HFFc6 (cell line): ENCODE measurements around the gene PIGT. TPM values are rescaled to one million over a fixed set of nuclear protein-coding genes. Genes with fewer than 3 reads are reported as not detected.
A peak's percentile ranks its signal among the peaks of the same experiment; 100 is the strongest.

Experiments used
- DNase-seq: peaks from one replicate; pipeline ENCODE4 v3.0.0-alpha.2; 2018
- H3K27ac Mint-ChIP-seq: 2 replicates; pipeline ENCODE4 v1.8.0; 2020; ENCODE audit warnings: mild to moderate bottlenecking, mixed read lengths
- H3K27me3 Mint-ChIP-seq: 2 replicates; pipeline ENCODE4 v1.8.0; 2021; ENCODE audit warnings: mild to moderate bottlenecking, moderate library complexity, mixed read lengths; ENCODE audit not compliant: insufficient read depth
- H3K36me3 Mint-ChIP-seq: 2 replicates; pipeline ENCODE4 v1.8.0; 2021; ENCODE audit warnings: low read depth, mixed read lengths
- H3K4me1 Mint-ChIP-seq: 2 replicates; pipeline ENCODE4 v1.8.0; 2020; ENCODE audit warnings: low read depth, mixed read lengths
- H3K4me3 Mint-ChIP-seq: 2 replicates; pipeline ENCODE4 v1.8.0; 2020; ENCODE audit warnings: mild to moderate bottlenecking, moderate library complexity, mixed read lengths
- H3K9me3 Mint-ChIP-seq: 2 replicates; pipeline ENCODE4 v1.8.0; 2020; ENCODE audit warnings: mild to moderate bottlenecking, mixed read lengths
- CTCF ChIP-seq: fragments of 200-600 bp; sonication (generic); IDR thresholded peaks from 2 replicates; pipeline ENCODE4 v1.5.0; 2021; ENCODE audit warnings: antibody characterized with exemption, mild to moderate bottlenecking
- total RNA-seq, 6 experiments: library from RNA; stranded (reverse); fragmentation: NEBNext Ultra II Directional; extraction: Animal tissue kit (Norgen Biotek cat#: 25700); gene quantifications; 2 replicates in 1 of 6; 3 replicates in 5 of 6; pipeline ENCODE4 v1.2.3, GENCODE V29; 2021

Gene PIGT
- total RNA-seq, 6 experiments from 2014 or later: 76.7 to 94.0 (median 81.8) TPM

- no peak overlapping the region for H3K27ac Mint-ChIP-seq
These were observed 43.7 kb downstream of the PIGT start for GRCh38 chr20:45459606-45460005.

GRCh38 chr20:45461225-45461624 lies 45.3 kb downstream of the PIGT start:
- DNase-seq: no peak
- Mint-ChIP-seq H3K27me3 (peaks cover 18% of the 10 kb centered on the region), H3K4me3 (no peak overlapping the region), H3K27ac (no peak overlapping the region), H3K4me1 (no peaks in the 10 kb centered on the region), H3K9me3 (no peaks in the 10 kb centered on the region), H3K36me3 (no peaks in the 10 kb centered on the region)
- no peak for TF ChIP-seq CTCF

More at GRCh38 chr20:45459606-45460005, 43.7 kb downstream of the PIGT start:
- TF ChIP-seq CTCF: peak; percentile 56
- Mint-ChIP-seq H3K27me3 (peaks cover 18% of the 10 kb centered on the region), H3K4me1 (no peaks in the 10 kb centered on the region), H3K9me3 (no peaks in the 10 kb centered on the region), H3K36me3 (no peaks in the 10 kb centered on the region), H3K4me3 (no peak overlapping the region)
- DNase-seq: peak; percentile 18

GRCh38 chr20:45462711-45463509 lies 47.0 kb downstream of the PIGT start:
- no peak overlapping the region for H3K4me3 Mint-ChIP-seq
- H3K4me1 Mint-ChIP-seq: no peaks in the 10 kb centered on the region
- TF ChIP-seq CTCF: no peak

GRCh38 chr20:45463709-45464108 lies 47.8 kb downstream of the PIGT start:
- peaks cover 17% of the 10 kb centered on the region for H3K27me3 Mint-ChIP-seq
- no peaks in the 10 kb centered on the region for H3K4me1 Mint-ChIP-seq
- H3K9me3 Mint-ChIP-seq: no peaks in the 10 kb centered on the region
- no peak overlapping the region for H3K27ac Mint-ChIP-seq
- no peak for TF ChIP-seq CTCF
- DNase-seq: no peak
- no peaks in the 10 kb centered on the region for H3K36me3 Mint-ChIP-seq
- no peak overlapping the region for H3K4me3 Mint-ChIP-seq

More at GRCh38 chr20:45462711-45463509, 47.0 kb downstream of the PIGT start:
- no peak for DNase-seq
- no peak overlapping the region for H3K27ac Mint-ChIP-seq
- H3K9me3 Mint-ChIP-seq: no peaks in the 10 kb centered on the region
- H3K27me3 Mint-ChIP-seq: peaks cover 14% of the 10 kb centered on the region
- no peaks in the 10 kb centered on the region for H3K36me3 Mint-ChIP-seq

- H3K4me1 Mint-ChIP-seq: no peaks in the 10 kb centered on the region
- no peak for DNase-seq
- H3K4me3 Mint-ChIP-seq: no peak overlapping the region
- no peak for TF ChIP-seq CTCF
- no peak overlapping the region for H3K27ac Mint-ChIP-seq
- no peaks in the 10 kb centered on the region for H3K36me3 Mint-ChIP-seq
- peaks cover 32% of the 10 kb centered on the region for H3K27me3 Mint-ChIP-seq
- no peaks in the 10 kb centered on the region for H3K9me3 Mint-ChIP-seq
These were observed 49.7 kb downstream of the PIGT start for GRCh38 chr20:45465491-45466266.
